H1 (cell line): ENCODE results near the gene KCMF1. TPM values are rescaled to one million over a fixed set of nuclear protein-coding genes. Genes with fewer than 3 reads are reported as not detected.

ENCODE experiments used
- CTCF ChIA-PET: fragments of 300-600 bp; sonication (Branson Sonifier 250); formaldehyde crosslinking; loops from one replicate; lab custom pipeline; 2021; ENCODE audit not compliant: partially characterized antibody; lab: Charles Lee
- POLR2A ChIA-PET: fragments of 300-600 bp; sonication (Branson Sonifier 250); formaldehyde crosslinking; loops from one replicate; lab custom pipeline; 2021; ENCODE audit warnings: inconsistent platforms; ENCODE audit not compliant: partially characterized antibody; lab: Charles Lee
- DNase-seq, 2 experiments: peaks; one replicate each; pipeline versions ENCODE4 v3.0.0 to v3.0.0-alpha.2; 2010 to 2022; ENCODE audit warnings: low spot score in 2 of 2, low read depth in 1 of 2, mixed read lengths in 1 of 2
- FAIRE-seq: peaks from 2 replicates; lab custom pipeline; 2011; peaks lifted over from hg19 to GRCh38; lab: Jason Lieb, UNC
- H2AFZ ChIP-seq: 2 replicates; pipeline ENCODE4 v1.8.1; 2012; ENCODE audit warnings: low read length, inconsistent platforms
- H2AK5ac ChIP-seq: 2 replicates; pipeline ENCODE4 v1.6.1; 2013; ENCODE audit warnings: low read depth, low read length
- H2BK120ac ChIP-seq: replicated peaks from 2 replicates; pipeline ENCODE3; 2013; ENCODE audit warnings: low read depth, low read length, inconsistent platforms
- H2BK12ac ChIP-seq: 2 replicates; pipeline ENCODE4 v1.6.1; 2013; ENCODE audit warnings: low read depth, low read length
- H2BK15ac ChIP-seq: 2 replicates; pipeline ENCODE4 v1.6.1; 2013; ENCODE audit warnings: low read length
- H2BK20ac ChIP-seq: 2 replicates; pipeline ENCODE4 v1.6.1; 2013; ENCODE audit warnings: low read length
- H2BK5ac ChIP-seq: 2 replicates; pipeline ENCODE4 v1.6.1; 2013; ENCODE audit warnings: low read depth, low read length
- H3K14ac ChIP-seq: 2 replicates; pipeline ENCODE4 v1.6.1; 2013; ENCODE audit warnings: inconsistent platforms; ENCODE audit not compliant: insufficient read length
- H3K18ac ChIP-seq: 2 replicates; pipeline ENCODE4 v1.6.1; 2013; ENCODE audit warnings: low read length; ENCODE audit errors: extremely low read depth
- H3K23ac ChIP-seq: 2 replicates; pipeline ENCODE4 v1.6.1; 2013; ENCODE audit warnings: inconsistent platforms; ENCODE audit not compliant: insufficient read length
- H3K23me2 ChIP-seq: 2 replicates; pipeline ENCODE4 v1.6.1; 2013; ENCODE audit warnings: low read depth, low read length
- H3K27ac ChIP-seq: 2 replicates; pipeline ENCODE4 v1.6.1; 2011; ENCODE audit warnings: low read depth, low read length, inconsistent platforms
- H3K27me3 ChIP-seq, 4 experiments: replicated peaks in 1 of 4; 1 replicate in 1 of 4; 2 replicates in 3 of 4; pipeline versions ENCODE4 v1.6.1 to v1.8.1; 2011 to 2013; ENCODE audit warnings: low read length in 3 of 4, mild to moderate bottlenecking in 3 of 4, inconsistent platforms in 2 of 4, mixed read lengths in 2 of 4, moderate library complexity in 1 of 4; ENCODE audit not compliant: control insufficient read depth in 3 of 4, insufficient read depth in 3 of 4; ENCODE audit errors: extremely low read depth in 1 of 4
- H3K36me3 ChIP-seq, 4 experiments: 2 replicates each; pipeline versions ENCODE4 v1.6.1 to v1.8.1; 2011 to 2013; ENCODE audit warnings: mild to moderate bottlenecking in 4 of 4, low read length in 3 of 4, moderate library complexity in 2 of 4, control low read depth in 1 of 4, inconsistent platforms in 1 of 4; ENCODE audit not compliant: insufficient read depth in 4 of 4, control insufficient read depth in 2 of 4
- H3K4ac ChIP-seq: replicated peaks from 2 replicates; pipeline ENCODE3; 2013; ENCODE audit warnings: low read length, low read depth, mixed read lengths, inconsistent platforms; ENCODE audit not compliant: insufficient read length
- H3K4me1 ChIP-seq, 4 experiments: replicated peaks in 1 of 4; 1 replicate in 1 of 4; 2 replicates in 3 of 4; pipeline versions ENCODE4 v1.6.1 to v1.8.1; 2011 to 2013; ENCODE audit warnings: low read length in 3 of 4, inconsistent platforms in 2 of 4, mixed read lengths in 1 of 4; ENCODE audit not compliant: insufficient read depth in 4 of 4, control insufficient read depth in 3 of 4
- H3K4me2 ChIP-seq, 2 experiments: 2 replicates each; pipeline versions ENCODE4 v1.6.1 to v1.8.1; 2011 to 2013; ENCODE audit warnings: low read depth in 2 of 2, low read length in 2 of 2, control low read depth in 1 of 2, inconsistent platforms in 1 of 2, mild to moderate bottlenecking in 1 of 2; ENCODE audit not compliant: insufficient read depth in 1 of 2
- H3K4me3 ChIP-seq, 4 experiments: fragments of 200-600, 300-600 bp in 1 of 4; sonication (generic), shearing (Covaris generic), sonication (Bioruptor Twin) in 1 of 4; 2 replicates each; pipeline versions ENCODE4 v1.5.1 to v1.8.1; 2011 to 2016; ENCODE audit warnings: low read length in 4 of 4, low read depth in 3 of 4, control low read depth in 2 of 4, inconsistent platforms in 2 of 4, mild to moderate bottlenecking in 2 of 4, mixed read lengths in 1 of 4, moderate library complexity in 1 of 4; ENCODE audit not compliant: insufficient read depth in 2 of 4; ENCODE audit errors: extremely low read depth in 1 of 4
- H3K56ac ChIP-seq: replicated peaks from 2 replicates; pipeline ENCODE3; 2013; ENCODE audit warnings: low read depth, mild to moderate bottlenecking, mixed read lengths, low read length, inconsistent platforms; ENCODE audit not compliant: insufficient read length
- H3K79me1 ChIP-seq: 2 replicates; pipeline ENCODE4 v1.6.1; 2013; ENCODE audit warnings: low read depth, low read length, control low read depth
- H3K79me2 ChIP-seq, 2 experiments: 2 replicates each; pipeline versions ENCODE4 v1.6.1 to v1.8.1; 2012 to 2013; ENCODE audit warnings: low read length in 2 of 2, mild to moderate bottlenecking in 2 of 2, inconsistent platforms in 1 of 2; ENCODE audit not compliant: insufficient read depth in 2 of 2, control insufficient read depth in 1 of 2
- H3K9ac ChIP-seq, 4 experiments: replicated peaks in 1 of 4; 1 replicate in 1 of 4; 2 replicates in 3 of 4; pipeline versions ENCODE4 v1.6.1 to v1.8.1; 2011 to 2013; ENCODE audit warnings: low read depth in 3 of 4, low read length in 3 of 4, control low read depth in 2 of 4, mild to moderate bottlenecking in 2 of 4, moderate library complexity in 2 of 4, inconsistent platforms in 1 of 4; ENCODE audit errors: extremely low read depth in 1 of 4
- H3K9me3 ChIP-seq, 2 experiments: 2 replicates each; pipeline versions ENCODE4 v1.6.1 to v1.8.1; 2012 to 2013; ENCODE audit warnings: mild to moderate bottlenecking in 2 of 2, moderate library complexity in 2 of 2, control low read depth in 1 of 2, inconsistent platforms in 1 of 2, low read depth in 1 of 2, low read length in 1 of 2, mixed read lengths in 1 of 2; ENCODE audit not compliant: insufficient read depth in 2 of 2
- H4K20me1 ChIP-seq, 2 experiments: replicated peaks in 1 of 2; 2 replicates each; pipeline versions ENCODE3 to v1.8.1; 2011 to 2013; ENCODE audit warnings: inconsistent platforms in 2 of 2, low read length in 2 of 2, mild to moderate bottlenecking in 1 of 2; ENCODE audit not compliant: insufficient read depth in 2 of 2, control insufficient read depth in 1 of 2
- H4K5ac ChIP-seq: 2 replicates; pipeline ENCODE4 v1.6.1; 2013; ENCODE audit warnings: low read length, low read depth, mixed read lengths, inconsistent platforms; ENCODE audit not compliant: insufficient read length
- H4K8ac ChIP-seq: 2 replicates; pipeline ENCODE4 v1.8.0; 2013; ENCODE audit warnings: mild to moderate bottlenecking, moderate library complexity, low read length, inconsistent platforms; ENCODE audit not compliant: insufficient read depth; ENCODE audit errors: extremely low read depth
- H4K91ac ChIP-seq: replicated peaks from 2 replicates; pipeline ENCODE3; 2013; ENCODE audit warnings: low read length, mixed read lengths, inconsistent platforms; ENCODE audit not compliant: insufficient read length
- SIN3A ChIP-seq, 2 experiments: IDR thresholded peaks in 1 of 2; conservative IDR thresholded peaks in 1 of 2; 2 replicates each; pipeline ENCODE4 v1.6.1; 2011 to 2012; ENCODE audit warnings: low read length in 2 of 2, improper control_type of control experiment in 1 of 2, low read depth in 1 of 2, mild to moderate bottlenecking in 1 of 2
- SRF ChIP-seq: IDR thresholded peaks from 2 replicates; pipeline ENCODE4 v1.6.1; 2011; ENCODE audit warnings: mild to moderate bottlenecking, low read depth, low read length, moderate library complexity
- TCF12 ChIP-seq: IDR thresholded peaks from 2 replicates; pipeline ENCODE4 v1.6.1; 2011; ENCODE audit warnings: low read depth, mild to moderate bottlenecking, low read length
- WGBS, 2 experiments: shearing (Covaris generic) in 1 of 2; methylation state at CpG; one replicate each; pipeline versions ENCODE4 v1.1.6 to v1.1.7; 2013 to 2015; ENCODE audit warnings: low lambda C conversion rate in 2 of 2, mixed read lengths in 2 of 2, inconsistent platforms in 1 of 2, low coverage in 1 of 2, missing lambda C conversion rate in 1 of 2; ENCODE audit not compliant: insufficient replicate concordance in 2 of 2, insufficient coverage in 1 of 2, insufficient read length in 1 of 2; ENCODE audit errors: extremely low coverage in 1 of 2, missing lambda C conversion rate in 1 of 2; 5-methylcytosine and 5-hydroxymethylcytosine counted together
- polyA plus RNA-seq, 7 experiments: library from polyadenylated mRNA; depleted of rRNA in 3 of 7; stranded (reverse) in 5 of 7; unstranded in 2 of 7; fragments of >200 nt in 5 of 7; fragments of 200-250 nt in 2 of 7; gene quantifications; 1 replicate in 5 of 7; 2 replicates in 1 of 7; 4 replicates in 1 of 7; pipeline versions ENCODE4 v1.2.1 to v1.2.3, GENCODE V29; 2011 to 2013; ENCODE audit warnings: missing spikeins in 2 of 7, mixed read lengths in 2 of 7
- total RNA-seq: library from RNA; stranded (reverse); fragmentation: NEBNext Ultra II Directional; extraction: Animal tissue kit (Norgen Biotek cat#: 25700); gene quantifications from 2 replicates; pipeline ENCODE4 v1.2.1, GENCODE V29; 2021

KCMF1 gene
- total and polyA plus RNA-seq, 2 of the 8 experiments (the other 6 are each of a cell fraction or from before 2014, with no cell fraction given) = 86.9 to 149 TPM

DNA sequence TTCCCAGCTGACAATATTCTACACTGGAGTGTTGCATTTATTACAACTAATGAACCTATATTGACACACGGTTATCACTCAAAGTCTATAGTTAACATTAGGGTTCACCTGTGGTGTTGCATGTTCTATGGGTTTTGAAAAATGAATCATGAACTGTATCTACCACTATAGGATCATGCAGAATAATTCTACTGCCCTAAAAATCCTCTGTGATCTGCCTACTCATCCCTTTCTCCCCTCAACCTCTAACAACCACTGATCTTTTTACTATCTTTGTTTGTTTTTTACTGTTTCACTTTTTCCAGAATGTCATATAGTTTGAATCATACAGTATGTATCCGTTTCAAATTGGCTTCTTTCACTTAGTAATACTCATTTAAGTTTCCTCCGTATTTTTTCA, 114.6 kb downstream of the KCMF1 start:
- DNase-seq (no peak), FAIRE-seq (no peak)
- Histone ChIP-seq H3K79me2 (no peaks in the 10 kb centered on the region), H2BK12ac (no peak overlapping the region), H2BK120ac (no peak overlapping the region), H3K36me3 (no peaks in the 10 kb centered on the region), H3K4me3 (no peak overlapping the region), H2BK20ac (no peak overlapping the region), H3K23me2 (no peaks in the 10 kb centered on the region), H3K27ac (no peak overlapping the region), H3K4me1 (peaks cover 3 to 15% (median 9%) of the 10 kb centered on the region in 4 experiments), H3K4me2 (no peak overlapping the region), H2BK15ac (no peak overlapping the region), H3K9ac (no peak overlapping the region), H3K4ac (no peak overlapping the region), H4K91ac (no peak overlapping the region), H3K14ac (no peak overlapping the region), H3K18ac (no peak overlapping the region), H3K9me3 (peaks cover 6 to 8% of the 10 kb centered on the region in 2 experiments; a peak in 3 of 4 replicates), H3K79me1 (no peaks in the 10 kb centered on the region), H3K27me3 (no peaks in the 10 kb centered on the region), H4K20me1 (no peaks in the 10 kb centered on the region), H2AK5ac (no peak overlapping the region), H4K5ac (no peak overlapping the region), H3K56ac (no peak overlapping the region), H4K8ac (no peak overlapping the region), H3K23ac (no peak overlapping the region), H2AFZ (no peak overlapping the region), H2BK5ac (no peak overlapping the region)
- ChIA-PET CTCF (interaction anchor here (0.6 to 2.0 kb wide), 3 partner anchors 16 to 179 kb away, joined by 3 to 4 read pairs (median 3); no protein-coding TSS in a partner anchor), POLR2A (interaction anchor here (0.6 kb wide), 1 partner anchor 215 kb away, joined by 3 read pairs; no protein-coding TSS in a partner anchor)
- WGBS, 2 experiments = 91% methylated on average over 3 of the region's 3 CpGs; no CpG with 5 or more reads in 1 of the 2 experiments
- TF ChIP-seq SIN3A (conservative IDR thresholded peaks at IDR 0.05 in 1 of 2, IDR thresholded peaks at IDR 0.05 in 1 of 2; ENCODE audit: low read depth in 1 of 2, low read length in 2 of 2) (no peak), SRF (no peak), TCF12 (no peak)
